Non-pigmented ciliary epithelial cell (primary cell): ENCODE data around the gene CEP41.

Experiments used
- DNase-seq: peaks from one replicate; pipeline ENCODE4 v3.0.0-alpha.2; 2010; ENCODE audit warnings: low read depth

Gene CEP41

GRCh38 chr7:130367836-130368746 lies 72.7 kb downstream of the CEP41 start:
- DNase-seq: no peak

- DNase-seq: no peak
Measured at GRCh38 chr7:130367088-130367755, 73.6 kb downstream of the CEP41 start.

GRCh38 chr7:130366564-130366963 lies 74.3 kb downstream of the CEP41 start:
- DNase-seq: no peak

- DNase-seq: no peak
Measured at GRCh38 chr7:130365511-130366441, 75.0 kb downstream of the CEP41 start.

GRCh38 chr7:130365088-130365487 lies 75.7 kb downstream of the CEP41 start:
- DNase-seq: no peak

- no peak for DNase-seq
Measured at GRCh38 chr7:130364451-130364850, 76.4 kb downstream of the CEP41 start.

GRCh38 chr7:130363026-130363847 lies 77.6 kb downstream of the CEP41 start:
- DNase-seq: peak; percentile 93

GRCh38 chr7:130362251-130362816 lies 78.5 kb downstream of the CEP41 start:
- no peak for DNase-seq

- DNase-seq: no peak
Measured at GRCh38 chr7:130361681-130362080, 79.1 kb downstream of the CEP41 start.

- DNase-seq: no peak
Measured at GRCh38 chr7:130360518-130360917, 80.3 kb downstream of the CEP41 start.

GRCh38 chr7:130359276-130359857 lies 81.4 kb downstream of the CEP41 start:
- DNase-seq: no peak

- DNase-seq: no peak
Measured at GRCh38 chr7:130358471-130358870, 82.3 kb downstream of the CEP41 start.

- DNase-seq: peak; percentile 76
Measured at GRCh38 chr7:130356876-130357611, 83.8 kb downstream of the CEP41 start.

GRCh38 chr7:130356121-130356875 lies 84.5 kb downstream of the CEP41 start:
- DNase-seq: peak; percentile 94

- no peak for DNase-seq
Measured at GRCh38 chr7:130353196-130353595, 87.6 kb downstream of the CEP41 start.

GRCh38 chr7:130352194-130353074 lies 88.4 kb downstream of the CEP41 start:
- no peak for DNase-seq

- DNase-seq: no peak
Measured at GRCh38 chr7:130351791-130352090, 89.1 kb downstream of the CEP41 start.
